GM21737 (cell line): ENCODE measurements around the gene WDCP.
"Not testable (repeated sequence)": the region's sequence is repeated elsewhere in the genome, so short reads cannot be mapped to it uniquely, and the experiment has no call there.

Experiments used
- ATAC-seq: cut with Tn5 transposase; IDR thresholded peaks from one replicate; pipeline ENCODE4 v1.9.1; 2021; ENCODE audit warnings: mild to moderate bottlenecking, moderate library complexity; ENCODE audit not compliant: unreplicated experiment

WDCP gene, protein sequence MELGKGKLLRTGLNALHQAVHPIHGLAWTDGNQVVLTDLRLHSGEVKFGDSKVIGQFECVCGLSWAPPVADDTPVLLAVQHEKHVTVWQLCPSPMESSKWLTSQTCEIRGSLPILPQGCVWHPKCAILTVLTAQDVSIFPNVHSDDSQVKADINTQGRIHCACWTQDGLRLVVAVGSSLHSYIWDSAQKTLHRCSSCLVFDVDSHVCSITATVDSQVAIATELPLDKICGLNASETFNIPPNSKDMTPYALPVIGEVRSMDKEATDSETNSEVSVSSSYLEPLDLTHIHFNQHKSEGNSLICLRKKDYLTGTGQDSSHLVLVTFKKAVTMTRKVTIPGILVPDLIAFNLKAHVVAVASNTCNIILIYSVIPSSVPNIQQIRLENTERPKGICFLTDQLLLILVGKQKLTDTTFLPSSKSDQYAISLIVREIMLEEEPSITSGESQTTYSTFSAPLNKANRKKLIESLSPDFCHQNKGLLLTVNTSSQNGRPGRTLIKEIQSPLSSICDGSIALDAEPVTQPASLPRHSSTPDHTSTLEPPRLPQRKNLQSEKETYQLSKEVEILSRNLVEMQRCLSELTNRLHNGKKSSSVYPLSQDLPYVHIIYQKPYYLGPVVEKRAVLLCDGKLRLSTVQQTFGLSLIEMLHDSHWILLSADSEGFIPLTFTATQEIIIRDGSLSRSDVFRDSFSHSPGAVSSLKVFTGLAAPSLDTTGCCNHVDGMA

DNA sequence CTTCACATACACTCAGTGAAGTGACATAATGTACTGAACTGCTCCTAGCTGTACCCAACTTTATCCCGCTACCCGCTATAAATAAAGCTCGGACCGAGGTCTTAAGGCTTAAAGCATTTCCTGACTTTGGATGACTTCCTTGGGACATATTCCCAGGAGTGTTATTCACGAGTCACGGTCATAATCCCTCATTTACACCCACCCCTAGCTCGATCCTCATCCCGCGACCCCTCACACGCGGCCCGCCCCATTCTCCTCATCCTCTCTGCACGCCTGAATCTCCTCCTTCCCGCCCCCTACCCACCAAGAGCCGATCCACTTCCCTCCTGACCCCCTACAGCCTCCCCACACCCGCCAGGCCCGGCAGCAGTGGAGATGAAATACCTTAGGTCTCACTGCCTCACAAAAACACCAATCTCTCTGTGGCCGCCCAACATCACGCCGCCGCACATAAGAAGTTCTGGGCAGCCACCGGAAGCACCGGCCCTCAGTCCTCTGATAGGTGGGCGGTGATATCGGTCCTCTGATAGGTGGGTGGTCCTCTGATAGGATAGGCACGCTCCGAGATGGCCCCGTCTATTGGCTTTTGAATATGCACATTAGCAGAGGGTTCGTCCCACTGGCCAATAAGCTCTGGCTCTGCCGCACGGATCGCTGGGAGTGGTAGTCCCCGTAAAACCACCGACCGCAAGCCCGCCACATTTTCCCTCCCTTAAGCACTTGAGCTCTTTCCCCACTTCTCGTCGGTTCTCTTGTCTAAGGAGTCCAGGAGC lies at the start of gene WDCP:
WDCP (minus strand) TSS at position 462 of the 773 bp plus-strand sequence. CDS start 7,897 bp downstream, outside the sequence.
- peak; percentile 98 for ATAC-seq

- ATAC-seq: not testable (repeated sequence)
These were observed 48.0 kb upstream of the WDCP start for GRCh38 chr2:24095171-24095677.

GRCh38 chr2:24093270-24093669 lies 46.1 kb upstream of the WDCP start:
- not testable (repeated sequence) for ATAC-seq

DNA sequence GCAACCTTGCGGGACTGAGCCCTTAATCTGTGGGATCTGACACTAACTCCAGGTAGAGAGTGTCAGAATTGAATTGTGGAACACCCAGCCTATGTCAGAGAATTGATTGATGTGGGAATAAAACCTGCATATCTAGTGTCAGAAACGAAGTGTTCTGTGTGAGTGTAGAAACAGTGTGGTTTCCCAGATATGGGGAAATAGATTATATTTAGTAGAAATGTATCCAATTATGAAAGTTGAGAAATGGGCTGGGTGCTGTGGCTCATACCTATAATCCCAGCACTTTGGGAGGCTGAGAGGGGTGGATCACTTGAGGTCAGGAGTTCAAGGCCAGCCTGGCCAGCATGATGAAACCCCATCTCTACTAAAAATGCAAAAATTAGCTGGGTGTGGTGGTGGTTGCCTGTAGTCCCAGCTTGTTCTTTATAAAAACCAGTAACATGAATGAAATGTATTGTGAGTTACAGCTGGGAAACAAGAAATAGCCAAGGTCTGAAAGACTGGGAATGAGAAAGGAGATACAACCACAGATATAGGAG lies 41.7 kb upstream of the WDCP start:
- no peak for ATAC-seq

DNA sequence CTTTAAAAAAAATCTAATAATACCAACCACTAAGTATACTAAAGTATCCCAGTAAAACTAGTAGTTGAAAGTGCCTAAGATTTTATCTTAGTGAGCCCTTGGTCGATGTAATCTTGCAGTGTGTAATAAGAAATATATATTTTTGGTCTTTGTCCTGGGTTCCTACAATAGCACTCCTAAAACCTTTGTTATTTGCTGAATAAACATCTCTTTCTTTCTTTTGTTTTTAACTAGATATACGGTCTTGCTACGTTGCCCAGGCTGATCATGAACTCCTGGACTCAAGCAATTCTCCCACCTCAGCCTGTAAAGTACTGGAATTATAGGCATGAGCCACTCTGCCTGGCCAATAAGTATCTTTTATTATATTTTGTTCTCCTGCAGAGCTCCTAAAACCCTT lies 39.8 kb upstream of the WDCP start:
- ATAC-seq: no peak

DNA sequence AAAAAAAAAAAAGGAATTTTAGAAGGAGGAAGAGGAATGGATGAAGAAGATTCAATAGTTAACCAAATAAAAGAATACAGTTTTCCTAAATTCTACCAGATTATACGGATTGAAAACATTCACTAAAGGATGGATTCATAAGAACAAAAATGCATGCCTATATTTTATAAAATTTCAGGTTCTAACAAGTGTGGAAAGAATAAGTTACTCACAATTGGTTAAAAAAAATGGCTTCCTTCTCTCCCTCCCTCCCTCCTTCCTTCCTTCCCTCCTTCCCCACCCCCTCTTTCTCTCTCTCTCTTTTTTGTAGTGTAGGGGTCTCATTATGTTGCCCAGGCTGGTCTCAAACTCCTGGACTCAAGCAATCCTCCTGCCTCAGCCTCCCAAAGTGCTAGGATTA lies 39.0 kb upstream of the WDCP start:
- ATAC-seq: no peak

- no peak for ATAC-seq
These were observed 38.0 kb upstream of the WDCP start for GRCh38 chr2:24085200-24085489.

DNA sequence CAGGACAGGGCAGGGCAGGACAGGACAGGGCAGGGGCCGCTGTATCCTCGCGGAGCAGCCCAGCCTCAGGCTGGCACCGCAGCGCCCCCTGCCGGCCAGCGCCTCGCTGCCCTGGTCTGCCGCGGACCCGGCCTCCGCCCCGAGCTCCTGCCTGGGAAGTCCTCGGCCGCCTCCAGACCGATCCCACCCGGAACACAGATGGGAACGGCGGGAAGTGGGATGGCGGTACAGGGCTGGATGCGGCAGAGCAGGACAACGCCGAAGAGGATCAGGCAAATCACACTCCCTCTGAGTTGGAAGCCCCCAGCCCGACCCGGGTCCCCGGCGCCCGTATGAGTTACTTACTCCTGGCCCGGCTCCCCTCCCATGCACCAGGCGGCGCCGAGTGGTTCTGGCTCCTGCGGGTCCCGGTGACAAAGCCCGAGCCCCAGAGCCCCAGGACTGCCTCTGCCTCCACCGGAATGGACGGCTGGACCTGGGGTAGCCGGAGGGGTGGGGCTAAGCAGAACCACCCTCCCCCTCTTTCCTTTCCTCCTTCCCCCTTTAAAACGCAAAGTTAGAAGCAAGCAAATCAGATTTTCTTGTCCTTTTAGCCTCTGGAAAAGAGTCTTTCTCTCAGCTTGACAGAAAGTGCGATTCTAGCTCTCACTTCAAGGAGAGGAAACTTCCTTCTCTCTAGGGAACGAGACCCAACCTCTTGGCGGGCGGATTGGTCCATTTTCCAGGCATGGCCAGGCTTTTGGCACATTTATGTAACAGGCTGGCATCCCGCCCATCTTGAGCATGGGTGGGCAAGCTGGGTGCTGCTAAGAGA lies 37.4 kb upstream of the WDCP start, which contains the start of gene TP53I3:
TP53I3 (minus strand) TSS at position 449 of the 814 bp plus-strand sequence. CDS start 508 bp downstream, outside the sequence.
- ATAC-seq: peak; percentile 71

- peak; percentile 77 for ATAC-seq
These were observed 36.6 kb upstream of the WDCP start for GRCh38 chr2:24083567-24084385.

- ATAC-seq: no peak
These were observed 35.8 kb upstream of the WDCP start for GRCh38 chr2:24082787-24083566.

DNA sequence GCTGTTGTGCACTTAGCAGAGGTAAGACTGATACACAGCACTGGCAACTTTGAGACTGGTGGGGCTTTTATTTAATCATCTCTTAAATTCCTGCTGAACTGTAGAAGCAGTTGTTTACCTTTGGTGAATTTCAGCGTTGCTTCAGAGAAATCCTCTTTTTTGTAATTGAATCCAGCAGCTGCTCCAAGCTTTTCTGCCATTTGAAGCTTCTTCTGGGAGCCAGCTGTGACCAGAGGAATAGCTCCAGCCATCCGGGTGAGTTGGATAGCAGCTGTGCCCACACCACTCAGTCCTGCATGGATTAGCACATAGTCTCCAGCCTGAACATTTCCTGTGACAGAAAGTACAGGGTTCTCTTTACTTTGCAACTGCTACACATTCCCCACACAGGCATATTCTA lies 33.5 kb upstream of the WDCP start:
- no peak for ATAC-seq

- ATAC-seq: no peak
These were observed 30.7 kb upstream of the WDCP start for GRCh38 chr2:24077879-24078278.

DNA sequence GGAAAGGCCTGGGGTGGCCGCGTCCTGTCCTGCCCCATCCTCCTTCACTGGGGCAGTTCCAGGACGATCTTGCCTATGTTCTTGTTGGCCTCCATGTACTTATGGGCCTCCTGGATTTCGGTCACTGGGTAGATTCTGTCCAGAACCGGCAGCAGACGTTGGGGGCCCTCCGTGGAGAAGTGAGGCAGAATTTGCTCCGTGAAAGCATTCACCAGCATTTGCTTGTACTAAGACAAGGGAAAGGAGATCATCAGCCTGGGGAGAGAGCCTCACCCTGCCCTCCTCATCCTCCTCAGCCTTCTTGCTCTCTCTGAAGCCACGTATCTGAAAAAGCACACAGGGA lies 30.3 kb upstream of the WDCP start:
- ATAC-seq: no peak

- peak; percentile 0 for ATAC-seq
These were observed 29.8 kb upstream of the WDCP start for GRCh38 chr2:24076849-24077534.

- ATAC-seq: peak; percentile 90
These were observed 29.0 kb upstream of the WDCP start, which contains the start of gene SF3B6 for GRCh38 chr2:24075915-24076848. TSS of gene SF3B6 (minus strand) at chr2:24076326. CDS start at chr2:24076229, 97 bp downstream.

DNA sequence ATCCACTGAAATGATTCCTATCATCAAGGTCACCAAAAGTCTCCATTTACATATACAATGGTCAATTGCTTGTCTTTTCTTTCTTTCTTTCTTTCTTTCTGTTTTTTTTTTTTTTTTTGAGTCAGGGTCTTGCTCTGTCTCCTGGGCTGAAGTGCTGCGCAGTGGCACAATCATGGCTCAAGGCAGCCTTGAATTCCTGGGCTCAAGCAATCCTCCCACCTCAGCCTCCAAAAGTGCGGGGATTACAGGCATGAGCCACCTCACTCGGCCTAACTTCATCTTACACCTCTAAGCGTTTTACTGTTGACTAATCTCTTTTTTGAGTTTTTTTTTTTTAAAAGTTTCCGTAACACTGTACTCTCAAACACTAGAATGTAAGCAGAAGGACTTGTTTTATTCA lies 28.1 kb upstream of the WDCP start:
- ATAC-seq: no peak

DNA sequence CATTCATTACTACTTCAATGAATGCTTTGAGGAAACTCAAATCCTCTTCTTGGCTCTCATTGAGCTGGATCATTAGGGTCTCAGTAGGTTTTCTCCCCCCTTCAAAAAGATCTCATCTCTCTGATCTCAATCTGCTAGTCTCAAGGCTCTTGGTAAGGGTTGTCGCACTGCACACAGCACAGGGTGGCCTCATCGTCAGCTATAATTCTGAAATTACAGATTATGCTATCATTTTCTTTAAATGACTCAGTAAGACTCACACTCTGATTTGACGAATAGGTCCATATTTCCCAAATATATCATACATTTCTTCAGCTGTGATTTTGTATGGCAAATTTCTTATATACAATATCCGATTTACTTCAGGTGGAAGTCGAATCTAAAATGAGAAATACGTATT lies 26.6 kb upstream of the WDCP start:
- no peak for ATAC-seq
